Liver (tissue), 9 donors: Measurements from ENCODE around the gene STRBP. TPM values are rescaled to one million over a fixed set of nuclear protein-coding genes. Genes with fewer than 3 reads are reported as not detected.

Experiments used
- DNase-seq: peaks from one replicate; pipeline ENCODE4 v3.0.0-alpha.2; 2017; ENCODE audit warnings: low spot score
- H3K27ac ChIP-seq, 2 donors: one replicate each; pipeline ENCODE4 v1.7.0; 2013; ENCODE audit warnings: inconsistent platforms in 2 of 2, low read length in 2 of 2, control low read depth in 1 of 2, low read depth in 1 of 2, mild to moderate bottlenecking in 1 of 2
- H3K27me3 ChIP-seq, 4 donors: one replicate each; pipeline versions ENCODE4 v1.6.1 to v1.7.0; 2013; ENCODE audit warnings: low read length in 3 of 4, inconsistent platforms in 1 of 4, mild to moderate bottlenecking in 1 of 4, moderate library complexity in 1 of 4; ENCODE audit not compliant: control insufficient read depth in 4 of 4, insufficient read depth in 4 of 4
- H3K36me3 ChIP-seq, 4 donors: one replicate each; pipeline versions ENCODE4 v1.6.1 to v1.7.0; 2013; ENCODE audit warnings: low read length in 3 of 4, mild to moderate bottlenecking in 3 of 4, low read depth in 1 of 4, moderate library complexity in 1 of 4; ENCODE audit not compliant: control insufficient read depth in 4 of 4, insufficient read depth in 3 of 4
- H3K4me1 ChIP-seq, 4 donors: one replicate each; pipeline versions ENCODE4 v1.6.1 to v1.7.0; 2013; ENCODE audit warnings: low read length in 3 of 4, mild to moderate bottlenecking in 3 of 4, moderate library complexity in 1 of 4; ENCODE audit not compliant: control insufficient read depth in 4 of 4, insufficient read depth in 4 of 4
- H3K4me3 ChIP-seq, 3 donors: one replicate each; pipeline versions ENCODE4 v1.6.1 to v1.7.0; 2013; ENCODE audit warnings: low read length in 3 of 3, control low read depth in 1 of 3, low read depth in 1 of 3, mild to moderate bottlenecking in 1 of 3
- H3K9ac ChIP-seq, 2 donors: one replicate each; pipeline ENCODE4 v1.7.0; 2013; ENCODE audit warnings: low read length in 2 of 2, mild to moderate bottlenecking in 2 of 2, moderate library complexity in 2 of 2, control low read depth in 1 of 2, low read depth in 1 of 2
- H3K9me3 ChIP-seq, 4 donors: one replicate each; pipeline versions ENCODE4 v1.6.1 to v1.7.0; 2013; ENCODE audit warnings: low read length in 3 of 4; ENCODE audit not compliant: control insufficient read depth in 4 of 4
- ATF3 ChIP-seq: IDR thresholded peaks from 2 replicates; pipeline ENCODE4 v1.6.1; 2016; ENCODE audit warnings: antibody characterized with exemption
- CTCF ChIP-seq: fragments of 150-350 bp; IDR thresholded peaks from 2 replicates; pipeline ENCODE4 v1.5.1; 2017; ENCODE audit warnings: improper control_type of control experiment, low read depth, low read length; ENCODE audit not compliant: missing input control
- EGR1 ChIP-seq, 2 donors: IDR thresholded peaks; 2 replicates each; pipeline ENCODE4 v1.6.1; 2016 to 2018; ENCODE audit warnings: antibody characterized with exemption in 2 of 2, low read depth in 2 of 2
- FOXA2 ChIP-seq: IDR thresholded peaks from 2 replicates; pipeline ENCODE4 v1.6.1; 2016; ENCODE audit warnings: antibody characterized with exemption
- HNF4A ChIP-seq, 2 donors: conservative IDR thresholded peaks; 2 replicates each; pipeline ENCODE4 v1.6.1; 2016; ENCODE audit warnings: antibody characterized with exemption in 2 of 2, mild to moderate bottlenecking in 2 of 2
- JUND ChIP-seq, 2 donors: IDR thresholded peaks; 2 replicates each; pipeline ENCODE4 v1.6.1; 2016; ENCODE audit warnings: antibody characterized with exemption in 2 of 2
- NR2F2 ChIP-seq: IDR thresholded peaks from 2 replicates; pipeline ENCODE4 v1.6.1; 2016; ENCODE audit warnings: antibody characterized with exemption
- RAD21 ChIP-seq, 2 donors: IDR thresholded peaks; 2 replicates each; pipeline ENCODE4 v1.6.1; 2016; ENCODE audit warnings: antibody characterized with exemption in 2 of 2, mild to moderate bottlenecking in 2 of 2
- REST ChIP-seq: IDR thresholded peaks from 2 replicates; pipeline ENCODE4 v1.6.1; 2016; ENCODE audit warnings: antibody characterized with exemption, mild to moderate bottlenecking
- RXRA ChIP-seq, 2 donors: IDR thresholded peaks; 2 replicates each; pipeline ENCODE4 v1.6.1; 2017 to 2018; ENCODE audit warnings: antibody characterized with exemption in 2 of 2, mild to moderate bottlenecking in 1 of 2
- SP1 ChIP-seq: IDR thresholded peaks from 2 replicates; pipeline ENCODE4 v1.6.1; 2018; ENCODE audit warnings: antibody characterized with exemption, mild to moderate bottlenecking
- TAF1 ChIP-seq: conservative IDR thresholded peaks from 2 replicates; pipeline ENCODE4 v1.6.1; 2016; ENCODE audit warnings: antibody characterized with exemption, mild to moderate bottlenecking
- YY1 ChIP-seq: IDR thresholded peaks from 2 replicates; pipeline ENCODE4 v1.6.1; 2016; ENCODE audit warnings: antibody characterized with exemption, mild to moderate bottlenecking
- ZBTB33 ChIP-seq: IDR thresholded peaks from 2 replicates; pipeline ENCODE4 v1.6.1; 2016; ENCODE audit warnings: antibody characterized with exemption
- WGBS: extraction: QIAGEN DNeasy Blood & Tissue Kit; methylation state at CpG from one replicate; pipeline ENCODE4 v1.1.7; 2013; 5-methylcytosine and 5-hydroxymethylcytosine counted together
- polyA plus RNA-seq, 2 donors: library from polyadenylated mRNA; stranded (reverse) in 1 of 2; unstranded in 1 of 2; fragments of 200-250 nt in 1 of 2; fragments of >200 nt in 1 of 2; fragmentation: Nextera tagmentation in 1 of 2; extraction: Ambion mirVana in 1 of 2; gene quantifications; one replicate each; pipeline versions ENCODE4 v1.2.1 to v1.2.3, GENCODE V29; 2013 to 2015
- total RNA-seq, 2 donors: library from RNA; depleted of rRNA; stranded (reverse); fragments of >200 nt; gene quantifications; one replicate each; pipeline ENCODE4 v1.2.3, GENCODE V29; 2014
- donor health status: healthy.
- donor health status: healthy.
- donor health status: healthy.
- donor health status: healthy.
- donor health status: healthy.

Gene STRBP
- total and polyA plus RNA-seq, 4 donors = 4.3 to 17.2 (median 8.5) TPM

- H3K27me3 ChIP-seq = no peaks in the 10 kb centered on the region
- H3K4me1 ChIP-seq = peaks cover 2 to 32% (median 7%) of the 10 kb centered on the region in 4 donors
- WGBS = 82% methylated on average over 3 of the region's 3 CpGs
- peak; percentile 69 to 77 for TF ChIP-seq RAD21 (IDR thresholded peaks at IDR 0.05)
- peak in 1 of 2 donors; percentile 14 for TF ChIP-seq RXRA (IDR thresholded peaks at IDR 0.05)
- TF ChIP-seq REST = no peak
- TF ChIP-seq CTCF = peak; percentile 40
- H3K9ac ChIP-seq = no peak overlapping the region
- peak overlapping the region; percentile 32 to 66 for H3K27ac ChIP-seq
- H3K36me3 ChIP-seq = peaks cover 9 to 24% (median 14%) of the 10 kb centered on the region in 4 donors
- no peak overlapping the region for H3K4me3 ChIP-seq
- no peaks in the 10 kb centered on the region for H3K9me3 ChIP-seq
- DNase-seq = no peak
Measured at GRCh38 chr9:123102375-123103113, 165.8 kb downstream of the STRBP start.

- peaks cover 9 to 28% (median 13%) of the 10 kb centered on the region in 4 donors for H3K36me3 ChIP-seq
- peak; percentile 68 to 79 for TF ChIP-seq HNF4A (conservative IDR thresholded peaks at IDR 0.05)
- TF ChIP-seq SP1 = peak; percentile 27
- TF ChIP-seq TAF1 = no peak
- no peak for TF ChIP-seq CTCF
- TF ChIP-seq RXRA (IDR thresholded peaks at IDR 0.05) = peak in 1 of 2 donors; percentile 43
- TF ChIP-seq JUND (IDR thresholded peaks at IDR 0.05) = peak in 1 of 2 donors; percentile 17
- no peak for TF ChIP-seq FOXA2
- no peak for TF ChIP-seq ZBTB33
- TF ChIP-seq ATF3 = no peak
- no peak for TF ChIP-seq EGR1 (IDR thresholded peaks at IDR 0.05; ENCODE audit: low read depth in 2 of 2)
- no peak for TF ChIP-seq NR2F2
- TF ChIP-seq YY1 = peak; percentile 1
- peak overlapping the region in 1 of 2 donors; percentile 45 for H3K9ac ChIP-seq
- WGBS = 43% methylated on average over 3 of the region's 3 CpGs
- peak overlapping the region; percentile 87 to 89 for H3K27ac ChIP-seq
- no peaks in the 10 kb centered on the region for H3K9me3 ChIP-seq
- no peaks in the 10 kb centered on the region for H3K27me3 ChIP-seq
- H3K4me1 ChIP-seq = peaks cover 2 to 25% (median 7%) of the 10 kb centered on the region in 4 donors
- no peak for DNase-seq
- no peak overlapping the region for H3K4me3 ChIP-seq
Measured at GRCh38 chr9:123099548-123099947, 168.8 kb downstream of the STRBP start.
